Measurements from ENCODE around the gene LYG2.
"Not testable (repeated sequence)": the region's sequence is repeated elsewhere in the genome, so short reads cannot be mapped to it uniquely, and the experiment has no call there.

The LYG2 gene

GRCh38 chr2:99200076-99200800, 55.2 kb downstream of the LYG2 start:
- FAIRE-seq: no peak

- FAIRE-seq: no peak
These were observed 57.2 kb downstream of the LYG2 start for GRCh38 chr2:99198103-99198841.

GRCh38 chr2:99192364-99192763, 63.1 kb downstream of the LYG2 start:
- FAIRE-seq: not testable (repeated sequence)
